ENCODE data around the gene CRTAC1.

The CRTAC1 gene

DNA sequence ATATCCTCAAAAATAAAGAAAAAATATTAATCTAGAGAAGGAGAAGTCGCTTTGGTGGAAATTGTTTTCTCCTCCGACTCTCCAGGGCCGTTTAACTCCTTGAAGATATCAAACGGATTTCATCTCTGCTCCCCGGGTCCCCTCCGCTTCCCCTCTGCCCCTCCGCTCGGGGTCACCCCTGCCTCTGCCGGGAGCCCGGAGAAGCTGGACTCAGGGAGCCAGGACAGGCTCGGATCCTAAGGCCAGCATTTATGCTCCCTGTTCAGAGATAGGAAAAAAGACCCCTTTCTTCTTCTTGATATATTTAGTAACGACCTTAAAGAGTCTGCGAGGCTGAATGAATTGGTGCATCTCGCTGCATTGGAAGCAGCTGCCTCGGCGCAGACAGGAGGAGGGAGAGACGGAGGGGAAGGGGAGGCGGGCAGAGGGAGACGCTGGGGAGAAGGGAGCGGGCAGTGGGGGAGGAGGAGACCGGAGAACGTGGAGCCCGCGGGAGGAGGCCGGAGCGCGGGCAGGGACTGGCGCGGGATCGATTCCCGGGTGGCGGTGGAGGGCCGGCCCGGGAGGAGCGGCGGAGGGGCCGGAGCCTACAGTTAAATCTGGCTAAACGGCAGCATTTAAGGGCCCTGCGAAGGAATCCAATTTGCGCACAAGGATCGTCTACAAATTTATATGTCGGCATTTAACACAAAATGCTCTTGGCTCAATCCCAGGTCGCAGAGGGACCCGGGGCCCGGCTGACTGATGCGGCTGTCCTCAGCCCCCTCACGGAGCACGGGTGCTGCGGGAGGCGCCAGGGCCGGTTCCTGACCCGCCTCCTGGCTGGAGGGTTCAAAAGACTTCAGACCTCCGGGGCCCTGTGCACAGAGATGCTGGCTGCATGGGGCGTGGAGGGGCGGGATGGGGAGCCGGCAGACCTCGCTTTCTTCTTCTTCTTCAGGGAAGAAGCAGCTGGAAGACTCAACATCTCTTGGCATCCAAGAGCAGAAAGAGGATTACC is 55.6 kb downstream of the CRTAC1 start:
- DNase-seq (ENCODE audit: low spot score): no peak

GRCh38 chr10:97974100-97974499 is 56.3 kb downstream of the CRTAC1 start:
- no peak for DNase-seq (ENCODE audit: low spot score)

GRCh38 chr10:97969538-97970079 is 60.8 kb downstream of the CRTAC1 start:
- DNase-seq (ENCODE audit: low spot score): no peak

DNA sequence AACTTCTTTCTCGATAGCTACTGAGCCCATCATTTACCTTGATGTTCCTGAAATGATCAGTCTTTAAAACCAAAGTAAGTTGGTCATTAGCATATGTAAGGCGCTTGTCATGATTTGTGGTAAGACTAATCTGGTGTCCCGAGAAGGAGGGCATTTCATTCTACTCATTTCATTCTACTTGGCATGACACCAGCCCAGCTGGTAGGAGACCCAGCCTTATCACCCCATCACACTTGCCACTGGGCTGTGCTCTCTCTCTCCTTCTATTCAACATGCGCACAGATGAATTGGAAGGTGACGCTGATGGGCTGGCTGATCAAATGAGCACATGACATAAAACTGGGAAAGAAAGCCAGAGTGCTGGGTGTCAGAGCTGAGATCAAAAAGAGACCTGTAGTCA is 65.7 kb downstream of the CRTAC1 start:
- no peak for DNase-seq (ENCODE audit: low spot score)

DNA sequence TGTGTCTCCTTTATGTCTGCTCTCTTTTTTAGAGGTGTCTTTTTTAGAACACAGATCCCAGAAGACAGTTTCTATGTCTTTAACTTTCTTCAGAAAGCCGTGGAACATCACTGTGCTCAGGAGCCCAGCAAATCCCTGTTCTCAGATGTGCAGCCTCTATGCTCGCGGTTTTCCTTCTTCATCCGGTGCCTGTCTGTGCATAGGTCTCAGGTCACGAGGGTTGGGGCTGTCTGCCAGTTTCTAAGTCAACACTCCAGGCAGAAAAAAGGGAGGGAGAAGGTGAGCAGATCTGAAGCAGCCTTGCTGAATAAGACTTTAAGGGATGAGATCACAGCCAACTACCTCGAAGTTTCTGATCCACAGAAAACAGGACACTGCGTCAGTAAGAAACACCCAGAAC is 68.5 kb downstream of the CRTAC1 start:
- no peak for DNase-seq (ENCODE audit: low spot score)

DNA sequence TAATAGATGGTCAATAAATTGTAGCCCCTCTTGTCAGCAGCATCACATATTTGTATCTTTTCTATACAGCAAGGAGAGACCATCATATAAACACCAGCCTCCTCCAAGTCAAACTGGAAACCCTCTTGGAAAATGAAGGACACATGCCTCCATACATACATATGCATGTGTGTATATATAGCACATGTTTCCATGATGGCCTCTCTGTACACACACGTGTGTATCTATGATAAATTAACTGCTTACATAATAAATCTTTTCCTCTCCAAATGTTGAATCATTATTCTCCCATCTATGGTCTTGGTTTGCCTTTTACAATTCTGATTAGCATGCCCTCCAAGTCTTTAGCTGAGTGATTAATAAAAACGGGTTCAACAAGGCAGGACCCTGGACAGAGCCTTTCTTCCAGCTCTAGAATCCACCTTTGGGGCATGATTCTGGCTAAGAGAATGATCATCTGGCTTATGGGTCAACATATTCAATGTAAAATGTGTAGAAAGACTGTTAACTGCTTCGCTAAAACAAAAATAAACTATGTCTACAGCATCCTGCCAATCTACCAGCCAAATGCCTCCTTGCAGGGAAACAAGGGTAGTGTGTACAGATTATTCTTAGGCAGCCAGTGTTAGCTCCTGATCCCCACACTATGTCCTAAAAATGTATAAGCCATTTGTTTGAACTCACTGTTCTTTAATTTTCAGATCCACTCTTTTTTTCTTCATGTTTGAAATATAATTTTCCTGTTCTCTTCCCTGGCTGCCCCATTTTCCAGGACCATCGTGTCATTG is 70.0 kb downstream of the CRTAC1 start:
- no peak for DNase-seq (ENCODE audit: low spot score)

DNA sequence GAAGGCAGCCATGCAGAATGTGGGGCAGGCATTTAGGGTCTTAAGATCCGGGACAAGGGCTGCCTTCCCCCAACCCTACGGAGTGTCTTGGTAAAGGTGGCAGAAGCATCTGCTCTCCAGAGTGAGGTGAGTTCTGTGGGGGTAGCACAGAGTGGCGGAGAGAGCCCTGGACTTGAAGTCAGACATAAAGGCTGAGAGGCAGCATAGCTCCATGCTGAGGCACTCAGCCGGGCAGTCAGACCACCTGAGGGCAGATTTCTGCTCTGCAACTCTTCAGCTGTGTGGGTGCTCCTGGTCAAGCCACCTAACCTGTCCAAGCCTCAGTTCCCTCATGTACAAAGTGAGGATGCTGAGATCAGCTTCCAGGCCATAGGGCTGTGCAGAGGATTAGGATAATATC is 81.0 kb downstream of the CRTAC1 start:
- no peak for DNase-seq (ENCODE audit: low spot score)

GRCh38 chr10:97948822-97949221 is 81.6 kb downstream of the CRTAC1 start:
- no peak for DNase-seq (ENCODE audit: low spot score)

DNA sequence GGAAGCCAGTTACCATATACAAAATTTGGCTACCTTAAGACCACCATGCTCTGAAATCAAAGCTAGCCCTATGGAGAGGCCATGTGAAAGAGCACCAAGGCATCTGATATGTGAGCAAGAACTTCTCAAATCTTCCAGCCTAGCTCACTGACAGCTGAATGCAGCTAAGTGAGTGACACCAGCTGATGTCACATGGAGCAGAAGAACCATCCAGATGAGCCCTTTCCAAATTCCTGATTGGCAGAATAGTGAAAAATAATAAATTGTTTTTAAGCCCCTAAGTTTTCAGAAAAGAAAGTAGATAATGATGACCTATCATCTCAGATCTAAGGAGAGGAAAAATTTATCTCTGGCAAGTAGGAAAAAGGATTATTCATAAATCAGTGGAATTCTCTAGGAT is 85.6 kb downstream of the CRTAC1 start:
- DNase-seq (ENCODE audit: low spot score): no peak

GRCh38 chr10:97943294-97943693 is 87.1 kb downstream of the CRTAC1 start:
- DNase-seq (ENCODE audit: low spot score): no peak

GRCh38 chr10:97940534-97940933 is 89.9 kb downstream of the CRTAC1 start:
- DNase-seq (ENCODE audit: low spot score): no peak

- DNase-seq (ENCODE audit: low spot score): no peak
These were observed 90.9 kb downstream of the CRTAC1 start for GRCh38 chr10:97939446-97939990.

DNA sequence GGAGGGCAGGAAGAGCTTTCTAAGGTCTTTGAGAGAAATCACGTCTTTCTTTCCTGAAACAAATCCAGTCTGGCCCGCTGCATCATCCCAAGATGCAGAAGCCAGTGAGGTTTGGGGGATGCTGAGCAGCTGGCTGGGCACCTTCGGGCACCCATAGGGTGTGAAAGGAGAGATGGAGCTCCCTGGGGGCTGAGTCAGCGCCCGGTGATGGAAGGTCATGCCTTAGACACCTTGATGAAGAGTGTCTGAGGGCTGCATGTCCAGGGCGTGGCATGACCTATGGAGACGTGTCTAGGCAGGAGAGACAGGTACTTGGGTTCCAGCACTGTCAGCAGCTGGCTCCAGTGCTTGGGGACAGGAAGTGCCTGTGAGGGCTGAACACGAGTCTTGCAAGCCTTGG is 92.5 kb downstream of the CRTAC1 start:
- no peak for DNase-seq (ENCODE audit: low spot score)

- no peak for DNase-seq (ENCODE audit: low spot score)
These were observed 93.4 kb downstream of the CRTAC1 start for GRCh38 chr10:97937054-97937453.

DNA sequence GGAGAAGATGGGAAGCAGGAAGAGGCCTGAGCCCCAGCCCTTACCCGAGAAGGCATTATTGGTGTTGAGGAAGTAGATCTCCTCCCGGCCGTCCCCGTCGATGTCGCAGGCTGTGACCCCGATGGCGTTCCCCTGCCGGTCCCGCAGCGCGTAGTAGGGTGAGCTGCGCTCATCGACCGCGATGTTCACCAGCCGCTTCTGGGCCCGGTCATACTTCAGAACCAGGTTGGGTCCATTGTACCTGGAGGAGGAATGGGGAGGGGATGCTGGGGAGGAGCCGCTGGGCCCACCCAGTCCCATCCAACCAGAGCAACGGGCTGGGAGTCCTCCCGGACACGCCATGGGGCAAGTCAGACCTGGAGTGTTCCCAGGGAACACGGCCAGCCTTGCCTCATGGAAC is 94.3 kb downstream of the CRTAC1 start:
- no peak for DNase-seq (ENCODE audit: low spot score)

GRCh38 chr10:97932932-97933530 is 97.4 kb downstream of the CRTAC1 start:
- no peak for DNase-seq (ENCODE audit: low spot score)

- DNase-seq (ENCODE audit: low spot score): no peak
These were observed 99.4 kb downstream of the CRTAC1 start for GRCh38 chr10:97931041-97931440.

DNA sequence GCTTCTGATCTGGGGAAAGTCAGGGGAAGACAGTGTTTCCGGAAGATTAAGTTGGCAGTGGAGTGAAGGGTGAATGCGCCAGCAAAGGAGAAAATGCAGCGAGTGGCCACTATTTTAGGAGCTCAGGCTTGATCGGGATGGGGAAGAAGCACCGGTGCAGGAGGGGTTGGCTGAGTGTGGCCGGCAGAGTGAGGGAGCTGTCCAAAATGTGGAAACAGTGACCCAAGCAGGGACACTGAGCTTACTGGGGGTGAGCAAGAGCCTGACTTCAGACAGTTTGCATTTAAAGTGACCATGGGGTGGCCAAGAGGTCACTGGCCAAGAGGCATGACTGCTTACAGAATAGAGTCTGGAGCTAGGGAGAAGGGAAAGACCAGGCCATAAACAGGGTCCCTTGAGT is 101.5 kb downstream of the CRTAC1 start:
- no peak for DNase-seq (ENCODE audit: low spot score)

DNA sequence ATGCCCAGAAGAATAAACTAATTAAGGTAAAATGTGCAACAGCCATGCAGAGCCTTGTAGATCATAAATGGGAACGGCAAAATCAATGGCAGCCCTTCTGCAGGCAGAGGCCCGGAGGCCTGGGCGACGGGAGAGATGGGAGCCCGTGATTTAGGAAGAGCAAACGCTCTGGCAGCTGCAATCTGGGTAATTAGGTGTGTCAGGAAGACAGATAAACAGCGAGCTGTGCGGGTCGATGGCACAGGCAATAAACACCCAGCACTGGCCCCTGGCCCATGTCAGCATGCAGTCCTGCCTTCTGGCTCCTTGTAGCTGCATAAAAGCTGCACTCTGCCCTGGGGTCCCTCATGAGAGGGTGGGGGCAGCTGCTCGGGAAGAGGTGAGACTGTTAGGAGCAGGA is 102.8 kb downstream of the CRTAC1 start:
- no peak for DNase-seq (ENCODE audit: low spot score)

- no peak for DNase-seq (ENCODE audit: low spot score)
These were observed 104.4 kb downstream of the CRTAC1 start for GRCh38 chr10:97926055-97926454.

DNA sequence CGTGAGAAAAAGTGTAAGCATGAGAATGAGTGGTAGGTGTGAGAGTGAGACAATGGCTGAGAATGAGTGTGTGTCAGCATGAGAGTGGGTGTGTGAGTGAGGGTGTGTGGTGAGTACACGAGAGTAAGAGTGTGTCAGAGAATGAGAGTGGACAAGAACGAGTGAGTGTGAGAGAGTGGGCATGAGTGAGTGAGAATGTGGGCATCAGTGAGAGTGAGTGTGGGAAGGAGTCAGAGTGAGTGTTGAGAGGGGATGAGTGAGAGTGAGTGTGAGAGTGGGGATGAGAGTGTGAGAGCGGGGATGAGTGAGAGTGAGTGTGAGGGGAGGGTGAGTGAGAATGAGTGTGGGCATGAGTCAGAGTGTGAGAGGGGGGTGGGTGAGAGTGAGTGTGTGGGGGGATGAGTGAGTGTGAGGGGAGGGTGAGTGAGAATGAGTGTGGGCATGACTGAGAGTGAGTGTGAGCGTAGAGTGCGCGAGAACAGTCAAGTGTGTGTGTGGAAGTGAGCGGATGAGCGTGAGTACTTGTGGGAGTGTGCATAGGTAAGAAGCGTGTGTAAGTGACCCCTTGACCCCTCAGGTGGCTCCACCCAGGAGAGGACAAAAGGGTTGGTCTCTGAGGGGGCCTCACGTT is 105.0 kb downstream of the CRTAC1 start:
- DNase-seq (ENCODE audit: low spot score): no peak

- no peak for DNase-seq (ENCODE audit: low spot score)
These were observed 105.7 kb downstream of the CRTAC1 start for GRCh38 chr10:97924678-97925077.

Measured in D341Med (cell line).